Measurements from ENCODE around the gene ATXN10.

GRCh38 chr22:45664136-45664646 lies 7.4 kb upstream of the ATXN10 start:
- TF ChIP-seq CTCF (conservative IDR thresholded peaks at IDR 0.05 in 1 of 2, IDR thresholded peaks at IDR 0.05 in 1 of 2; ENCODE audit: low read depth in 1 of 2, low read length in 2 of 2) (no peak), EZH2 (IDR thresholded peaks at IDR 0.05; ENCODE audit: low read length, missing control alignments) (no peak)

Measured in fibroblast of lung (primary cell).